Upper lobe of left lung (tissue), 4 donors: ENCODE results near the gene MDM2.

Experiments
- POLR2A ChIP-seq, 4 donors: fragments of 450-650 bp; IDR thresholded peaks; one replicate each; pipeline ENCODE4 v1.5.1; 2016 to 2017; ENCODE audit warnings: antibody characterized with exemption in 4 of 4, mild to moderate bottlenecking in 2 of 4
- TF ChIP-seq, protein P1 (sequence below), 6 experiments: fragments of 450-650 bp in 4 of 6; fragments of 200-600 bp in 2 of 6; sonication (generic) in 2 of 6; IDR thresholded peaks; one replicate each; pipeline ENCODE4 v1.5.1; 2016 to 2019; ENCODE audit warnings: antibody characterized with exemption in 6 of 6

DNA sequence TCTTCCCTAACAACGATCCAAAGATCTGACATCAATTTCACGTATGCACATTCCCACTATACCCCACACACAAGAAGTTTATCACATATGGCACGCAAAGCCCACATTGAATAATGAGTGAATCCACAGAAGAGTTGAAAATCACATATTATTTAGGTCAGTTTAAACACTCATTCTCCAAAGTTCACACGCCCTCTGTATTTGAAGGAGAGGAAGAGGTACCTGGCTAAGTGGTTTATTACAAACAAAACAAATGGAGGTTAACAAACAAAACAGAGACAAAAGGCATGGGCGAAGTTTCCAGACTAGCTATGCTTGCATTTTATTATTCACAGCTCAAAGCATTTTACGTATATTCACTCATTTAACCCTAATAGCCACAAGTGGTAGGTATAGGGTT lies 83.2 kb downstream of the MDM2 start:
- TF ChIP-seq, protein P1, sequence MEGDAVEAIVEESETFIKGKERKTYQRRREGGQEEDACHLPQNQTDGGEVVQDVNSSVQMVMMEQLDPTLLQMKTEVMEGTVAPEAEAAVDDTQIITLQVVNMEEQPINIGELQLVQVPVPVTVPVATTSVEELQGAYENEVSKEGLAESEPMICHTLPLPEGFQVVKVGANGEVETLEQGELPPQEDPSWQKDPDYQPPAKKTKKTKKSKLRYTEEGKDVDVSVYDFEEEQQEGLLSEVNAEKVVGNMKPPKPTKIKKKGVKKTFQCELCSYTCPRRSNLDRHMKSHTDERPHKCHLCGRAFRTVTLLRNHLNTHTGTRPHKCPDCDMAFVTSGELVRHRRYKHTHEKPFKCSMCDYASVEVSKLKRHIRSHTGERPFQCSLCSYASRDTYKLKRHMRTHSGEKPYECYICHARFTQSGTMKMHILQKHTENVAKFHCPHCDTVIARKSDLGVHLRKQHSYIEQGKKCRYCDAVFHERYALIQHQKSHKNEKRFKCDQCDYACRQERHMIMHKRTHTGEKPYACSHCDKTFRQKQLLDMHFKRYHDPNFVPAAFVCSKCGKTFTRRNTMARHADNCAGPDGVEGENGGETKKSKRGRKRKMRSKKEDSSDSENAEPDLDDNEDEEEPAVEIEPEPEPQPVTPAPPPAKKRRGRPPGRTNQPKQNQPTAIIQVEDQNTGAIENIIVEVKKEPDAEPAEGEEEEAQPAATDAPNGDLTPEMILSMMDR (IDR thresholded peaks at IDR 0.05), result no peak
- TF ChIP-seq POLR2A (IDR thresholded peaks at IDR 0.05), result no peak
